Neural progenitor cell (in vitro differentiated cells): ENCODE measurements around the gene PPP1R8.

Experiments
- EZH2phosphoT487 ChIP-seq: fragments of 200-600 bp; sonication (generic); IDR thresholded peaks from 2 replicates; pipeline ENCODE4 v1.6.1; 2017; ENCODE audit warnings: antibody characterized with exemption
- TF ChIP-seq, protein P1 (sequence below): fragments of 200-600 bp; sonication (generic); IDR thresholded peaks from 2 replicates; pipeline ENCODE4 v1.5.1; 2017; ENCODE audit warnings: antibody characterized with exemption, mild to moderate bottlenecking

DNA sequence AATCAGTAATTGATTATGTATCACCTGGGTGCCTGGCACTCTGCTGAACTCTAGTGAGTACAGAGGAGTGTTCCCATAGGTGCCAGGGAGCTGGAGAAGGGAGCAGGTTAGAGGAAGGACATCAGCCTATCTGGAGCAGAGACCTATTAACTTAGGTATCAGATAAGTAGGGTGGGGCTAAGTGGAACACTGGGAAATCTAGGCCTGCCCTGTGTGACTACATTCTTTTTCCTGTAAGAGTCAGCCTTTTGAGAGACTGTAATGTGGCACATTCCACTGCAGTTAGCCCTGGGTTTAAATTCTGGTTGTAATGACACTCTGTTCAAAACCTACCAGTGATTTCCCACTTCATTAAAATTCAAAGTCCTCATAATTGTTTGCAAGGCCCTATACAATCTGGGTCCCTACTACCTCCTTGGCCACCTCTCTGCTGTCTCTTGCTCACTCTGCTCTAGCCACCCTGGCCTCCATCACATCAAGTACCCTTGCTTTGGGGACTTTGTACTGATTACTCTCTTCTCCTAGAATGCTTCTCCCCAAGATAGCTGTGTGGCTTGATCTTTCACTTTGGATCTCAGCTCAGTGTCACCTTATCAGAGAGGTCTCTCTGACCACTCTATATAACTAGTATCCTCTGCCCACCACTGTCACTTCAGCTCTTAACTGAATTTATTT lies 44.7 kb upstream of the PPP1R8 start:
- TF ChIP-seq, protein P1, sequence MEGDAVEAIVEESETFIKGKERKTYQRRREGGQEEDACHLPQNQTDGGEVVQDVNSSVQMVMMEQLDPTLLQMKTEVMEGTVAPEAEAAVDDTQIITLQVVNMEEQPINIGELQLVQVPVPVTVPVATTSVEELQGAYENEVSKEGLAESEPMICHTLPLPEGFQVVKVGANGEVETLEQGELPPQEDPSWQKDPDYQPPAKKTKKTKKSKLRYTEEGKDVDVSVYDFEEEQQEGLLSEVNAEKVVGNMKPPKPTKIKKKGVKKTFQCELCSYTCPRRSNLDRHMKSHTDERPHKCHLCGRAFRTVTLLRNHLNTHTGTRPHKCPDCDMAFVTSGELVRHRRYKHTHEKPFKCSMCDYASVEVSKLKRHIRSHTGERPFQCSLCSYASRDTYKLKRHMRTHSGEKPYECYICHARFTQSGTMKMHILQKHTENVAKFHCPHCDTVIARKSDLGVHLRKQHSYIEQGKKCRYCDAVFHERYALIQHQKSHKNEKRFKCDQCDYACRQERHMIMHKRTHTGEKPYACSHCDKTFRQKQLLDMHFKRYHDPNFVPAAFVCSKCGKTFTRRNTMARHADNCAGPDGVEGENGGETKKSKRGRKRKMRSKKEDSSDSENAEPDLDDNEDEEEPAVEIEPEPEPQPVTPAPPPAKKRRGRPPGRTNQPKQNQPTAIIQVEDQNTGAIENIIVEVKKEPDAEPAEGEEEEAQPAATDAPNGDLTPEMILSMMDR: no peak
- TF ChIP-seq EZH2phosphoT487: no peak
